Limb (tissue), 2 donors: ENCODE measurements around the gene ABI1.

Source experiments
- DNase-seq, 2 donors: peaks; one replicate each; pipeline ENCODE4 v3.0.0-alpha.2; 2016; ENCODE audit errors: extremely low spot score in 2 of 2

ABI1 gene

DNA sequence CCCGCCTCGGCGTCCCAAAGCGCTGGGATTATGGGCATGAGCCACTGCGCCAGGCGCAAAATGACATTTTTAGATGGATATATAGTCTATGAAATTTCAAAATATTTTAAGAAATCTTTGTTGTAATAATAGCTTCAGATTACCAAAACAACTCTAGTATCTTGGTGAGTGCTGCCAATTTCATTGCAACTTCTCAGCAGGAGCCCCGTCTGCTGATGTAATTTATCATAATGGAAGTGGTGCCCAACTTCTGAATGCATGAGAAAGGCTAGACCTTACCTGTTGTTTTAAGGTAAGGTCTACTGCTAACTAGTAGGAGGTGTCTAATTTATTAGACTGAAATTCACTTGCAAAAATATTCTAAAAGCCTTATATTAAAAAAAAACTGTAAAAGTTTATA, 143.3 kb downstream of the ABI1 start:
- DNase-seq, result no peak

DNA sequence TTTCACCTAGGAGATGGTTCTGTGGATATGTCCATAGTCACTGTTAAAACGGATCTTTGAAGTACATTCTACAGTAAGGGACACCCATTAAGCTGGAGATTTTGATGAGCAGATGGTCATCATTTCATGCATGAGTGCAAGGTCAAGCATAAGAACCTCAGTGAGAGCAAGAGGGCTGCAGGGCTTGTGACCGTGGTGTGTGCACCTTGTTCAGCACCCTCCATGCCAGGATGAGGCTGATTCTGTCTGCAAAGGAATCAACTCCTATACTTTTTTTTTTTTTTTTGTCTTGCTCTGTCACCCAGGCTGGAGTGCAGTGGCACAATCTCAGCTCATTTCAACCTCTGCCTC, 145.6 kb downstream of the ABI1 start:
- DNase-seq, result no peak

DNA sequence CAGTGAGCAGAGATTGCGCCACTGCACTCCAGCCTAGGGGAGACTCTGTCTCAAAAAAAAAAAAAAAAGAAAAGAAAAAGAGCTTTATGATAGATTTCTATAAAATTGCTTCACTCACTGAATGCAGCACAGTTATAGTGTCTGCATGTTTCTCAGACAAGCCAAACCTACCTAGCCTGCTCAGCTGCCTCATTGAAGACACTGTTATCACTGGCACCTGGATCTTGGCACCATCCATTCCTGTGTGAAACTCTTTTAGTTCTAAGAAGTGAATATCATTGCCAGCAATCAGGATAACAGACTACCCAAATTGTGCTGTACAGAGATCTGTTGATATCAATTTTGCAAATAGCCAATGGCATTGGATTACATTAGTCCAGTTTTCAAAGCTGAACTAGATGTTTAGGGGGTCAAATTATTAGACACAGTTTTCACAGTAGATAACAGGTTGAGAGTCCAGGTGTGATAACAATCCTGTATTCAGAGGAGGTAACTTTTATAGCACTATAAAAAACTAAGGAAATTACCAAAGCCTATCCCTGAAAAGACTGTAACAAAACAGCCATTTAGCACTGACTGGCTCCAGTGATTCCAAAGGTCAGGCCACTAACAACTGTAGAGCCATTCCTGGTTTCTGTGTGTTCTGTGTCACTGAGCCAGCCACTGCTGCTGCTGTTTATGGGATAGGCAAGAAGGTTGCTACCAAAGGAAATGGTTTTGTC, 146.2 kb downstream of the ABI1 start:
- DNase-seq, result no peak

DNA sequence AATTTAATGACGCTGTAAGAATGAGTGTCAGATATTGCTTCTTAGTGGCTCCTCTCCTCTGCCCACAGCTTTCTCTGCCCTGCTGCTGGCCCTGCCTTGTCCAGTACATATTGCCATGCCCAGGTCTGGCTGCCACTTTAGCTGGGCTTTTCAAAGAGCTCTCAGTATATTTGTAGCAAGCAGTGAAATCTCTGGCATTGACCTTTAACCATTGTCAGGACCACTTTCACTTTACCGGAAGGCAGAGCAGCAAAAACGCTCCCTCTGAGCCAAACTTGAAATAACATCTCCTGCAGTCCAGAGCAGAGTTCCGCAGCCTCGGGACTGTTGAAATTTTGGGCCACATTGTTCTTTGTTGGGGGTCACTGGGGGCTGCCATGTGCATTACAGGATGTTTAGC, 149.4 kb downstream of the ABI1 start:
- no peak for DNase-seq

DNA sequence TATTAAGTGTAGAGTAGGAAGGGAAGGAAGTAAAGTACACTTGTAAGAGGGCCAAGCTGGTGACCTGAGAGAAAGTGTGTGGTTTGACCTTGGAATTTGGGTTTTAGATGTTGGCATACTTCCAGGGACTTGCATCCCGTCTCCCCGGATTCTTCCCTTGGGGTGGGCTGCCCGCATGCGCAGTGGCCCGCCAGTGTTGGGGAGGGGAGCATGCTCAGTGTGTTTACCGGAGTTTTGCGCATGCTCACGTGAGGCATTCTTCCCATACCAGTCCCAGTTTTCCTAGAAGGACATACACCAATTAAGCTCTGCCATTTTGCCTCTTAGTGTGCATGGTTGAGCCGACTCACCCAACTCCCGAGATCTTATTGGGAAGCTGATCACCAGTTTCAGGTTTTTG, 153.8 kb downstream of the ABI1 start:
- no peak for DNase-seq

DNA sequence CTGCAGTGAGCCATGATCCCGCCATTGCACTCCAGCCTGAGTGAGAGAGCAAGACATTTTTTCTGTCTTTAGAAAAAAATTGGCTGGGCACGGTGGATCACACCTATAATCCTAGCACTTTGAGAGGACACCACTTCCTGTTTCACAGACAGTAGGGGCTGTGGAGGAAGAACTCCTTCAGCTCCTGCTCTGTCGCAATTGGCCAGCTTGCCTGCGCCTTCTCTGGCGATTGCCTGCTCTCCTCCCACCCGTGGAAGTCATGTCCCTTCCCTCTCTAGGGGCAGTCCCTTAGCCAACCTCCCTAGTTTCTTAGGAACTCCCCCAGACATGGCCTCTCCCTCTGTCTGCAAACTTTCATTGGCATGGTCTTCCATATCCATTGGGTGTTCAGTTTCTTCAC, 154.6 kb downstream of the ABI1 start:
- DNase-seq, result no peak

DNA sequence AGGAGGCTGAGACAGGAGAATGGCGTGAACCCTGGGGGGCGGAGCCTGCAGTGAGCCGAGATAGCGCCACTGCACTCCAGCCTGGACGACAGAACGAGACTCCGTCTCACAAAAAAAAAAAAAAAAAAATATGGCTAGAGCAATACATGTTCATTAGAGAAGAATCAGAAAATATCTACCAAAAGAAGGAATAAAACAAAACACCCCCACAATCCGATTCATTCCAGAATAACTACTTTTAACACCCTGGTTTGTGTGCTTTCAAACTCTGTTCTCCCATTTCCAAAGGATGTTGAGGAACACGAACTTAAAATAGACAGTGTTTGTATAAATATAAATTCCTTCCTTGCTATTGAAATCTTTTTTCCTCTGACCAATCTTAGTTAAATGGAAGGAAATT, 156.8 kb downstream of the ABI1 start:
- DNase-seq, result no peak

DNA sequence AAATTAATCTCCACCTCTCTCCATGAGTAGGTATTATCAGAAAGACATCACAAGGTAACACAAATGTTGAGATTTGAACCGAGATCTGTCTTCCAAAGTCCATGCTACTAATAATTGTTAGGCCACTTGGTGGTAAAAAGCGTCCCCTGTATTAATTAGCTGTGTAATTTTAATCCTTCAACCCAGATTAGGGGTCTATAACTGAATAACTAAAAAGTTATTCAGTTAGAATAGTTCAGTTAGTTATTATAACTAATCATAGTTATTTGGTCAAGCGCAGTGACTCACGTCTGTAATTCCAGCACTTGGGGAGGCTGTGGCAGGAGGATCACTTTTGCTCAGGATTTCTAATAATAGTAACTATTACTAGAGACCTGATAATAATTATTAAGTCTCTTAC, 157.7 kb downstream of the ABI1 start:
- DNase-seq, result no peak

DNA sequence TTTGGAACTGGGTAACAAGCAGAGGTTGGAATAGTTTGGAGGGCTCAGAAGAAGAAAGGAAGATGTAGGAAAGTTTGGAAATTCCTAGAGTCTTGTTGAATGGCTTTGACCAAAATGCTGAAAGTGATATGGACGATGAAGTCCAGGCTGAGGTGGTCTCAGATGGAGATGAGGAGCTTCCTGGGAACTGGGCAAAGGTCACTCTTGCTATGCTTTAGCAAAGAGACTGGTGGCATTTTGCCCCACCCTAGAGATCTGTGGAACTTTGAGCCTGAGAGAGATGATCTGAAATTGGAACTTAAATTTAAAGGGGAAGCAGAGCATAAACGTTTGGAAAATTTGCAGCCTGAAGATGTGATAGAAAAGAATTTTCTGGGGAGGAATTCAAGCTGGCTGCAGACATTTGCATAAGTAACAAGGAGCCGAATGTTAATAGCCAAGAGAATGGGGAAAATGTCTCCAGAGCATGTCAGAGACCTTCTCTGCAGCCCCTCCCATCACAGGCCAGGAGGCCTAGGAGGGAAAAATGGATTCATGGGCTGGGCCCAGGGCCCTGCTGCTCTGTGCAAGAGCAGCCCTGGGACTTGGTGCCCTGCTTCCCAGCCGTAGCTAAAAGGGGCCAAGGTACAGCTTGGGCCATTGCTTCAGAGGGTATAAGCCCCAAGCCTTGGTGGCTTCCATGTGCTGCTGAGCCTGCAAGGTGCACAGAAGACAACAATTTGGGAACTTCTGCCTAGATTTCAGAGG, 159.7 kb downstream of the ABI1 start:
- no peak for DNase-seq

DNA sequence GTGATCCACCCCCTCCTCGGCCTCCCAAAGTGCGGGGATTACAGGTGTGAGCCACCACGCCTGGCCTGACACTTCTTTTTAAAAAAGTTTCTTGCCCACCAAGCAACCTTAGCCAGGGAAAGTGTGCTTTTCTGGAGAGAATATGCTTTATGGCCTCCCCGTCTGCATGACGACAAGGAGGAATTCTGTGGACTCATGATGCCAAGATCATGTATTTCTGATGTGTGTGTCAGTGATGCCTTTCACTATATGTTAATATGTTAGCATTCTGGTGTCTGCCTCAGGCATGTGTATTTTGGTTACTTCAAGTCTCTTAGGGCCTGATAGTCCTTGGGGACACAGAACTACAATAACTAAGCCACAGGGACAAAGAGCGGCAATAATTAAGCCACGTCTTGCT, 161.1 kb downstream of the ABI1 start:
- DNase-seq, result no peak

DNA sequence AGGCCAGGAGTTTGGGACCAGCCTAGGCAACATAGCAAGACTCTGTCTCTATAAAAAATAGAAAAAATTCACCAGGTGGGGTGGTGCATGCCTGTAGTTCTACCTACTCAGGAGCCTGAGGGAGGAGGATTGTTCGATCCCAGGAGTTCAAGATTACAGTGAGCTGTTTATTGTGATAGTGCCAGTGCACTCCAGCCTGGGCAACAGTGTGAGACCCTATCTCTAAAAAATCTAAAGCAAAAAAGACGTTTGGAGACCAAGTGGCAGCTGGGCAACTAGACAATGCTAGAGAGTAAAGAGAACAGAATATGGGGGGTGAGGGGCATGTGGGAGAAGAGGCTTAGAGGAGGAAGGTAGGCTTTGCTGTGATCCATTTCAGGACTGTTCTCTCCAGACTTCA, 161.8 kb downstream of the ABI1 start:
- DNase-seq, result no peak

DNA sequence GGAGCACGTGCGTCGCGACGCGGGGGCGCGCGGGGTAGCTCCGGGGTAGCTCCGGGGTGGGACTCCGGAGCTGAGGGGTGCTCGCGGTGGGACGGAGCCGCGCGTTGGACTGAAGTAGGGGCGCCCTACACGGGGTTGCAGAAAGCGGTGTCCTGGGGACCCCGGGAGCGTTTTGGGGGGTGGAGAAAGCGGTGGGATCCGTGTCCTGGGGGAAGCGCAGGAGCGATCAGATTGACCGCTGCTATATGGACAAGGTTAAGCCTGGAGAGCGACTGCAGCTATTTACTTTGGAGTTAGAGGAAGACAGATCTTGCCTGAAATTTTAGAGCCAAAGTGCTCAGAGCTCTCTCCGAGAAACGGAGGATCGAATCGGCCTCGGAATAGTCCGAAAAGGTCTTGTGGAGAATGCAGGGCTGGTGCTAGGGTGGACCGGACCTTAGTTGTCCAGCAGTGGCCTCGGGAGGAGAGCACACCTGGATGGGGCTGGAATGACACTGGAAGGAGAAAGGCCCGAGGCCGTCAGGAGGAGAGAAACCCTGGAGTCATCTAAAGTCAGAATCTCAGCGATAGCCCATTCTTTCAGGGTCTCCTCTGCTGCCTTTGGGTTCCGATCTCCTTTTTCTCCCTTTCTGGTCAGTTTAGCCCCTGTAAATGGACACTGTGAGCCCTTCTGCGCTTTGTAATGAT, 162.7 kb downstream of the ABI1 start:
- no peak for DNase-seq

DNA sequence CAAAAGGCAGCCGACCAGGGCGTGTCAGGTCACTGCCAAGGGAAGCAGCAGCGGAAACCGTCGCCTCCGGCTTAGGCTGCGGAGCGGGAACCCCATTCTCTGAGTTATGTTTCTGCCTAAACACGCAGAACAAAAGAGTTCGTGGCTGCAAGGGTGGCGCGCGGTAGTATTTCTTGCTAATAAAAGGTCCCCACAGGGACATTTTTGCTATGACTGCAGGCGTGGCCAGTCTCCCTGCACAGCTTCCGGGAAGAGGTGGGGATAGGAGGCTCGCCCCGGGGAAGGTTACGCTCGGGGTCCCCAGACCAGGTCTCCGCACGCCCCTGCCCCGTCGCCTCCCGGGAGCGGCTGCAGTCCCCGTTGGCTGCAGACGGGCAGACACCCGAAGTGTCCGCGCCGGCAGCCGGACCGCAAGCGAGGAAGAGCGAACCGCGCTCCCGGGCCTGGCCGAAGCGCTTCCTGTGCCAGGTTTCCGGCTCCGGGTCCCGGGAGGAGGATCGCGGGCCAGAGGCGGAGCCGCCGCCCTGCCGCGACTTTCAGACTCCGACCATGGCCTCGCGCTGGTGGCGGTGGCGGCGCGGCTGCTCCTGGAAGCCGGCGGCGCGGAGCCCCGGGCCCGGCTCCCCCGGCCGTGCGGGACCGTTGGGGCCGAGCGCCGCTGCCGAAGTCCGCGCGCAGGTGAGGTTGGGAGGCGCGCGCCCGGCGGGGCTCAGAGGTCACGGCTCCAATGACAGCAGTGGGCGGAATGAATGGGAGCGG, 163.4 kb downstream of the ABI1 start, which contains the start of gene PDSS1:
Gene PDSS1 (plus strand): TSS at position 539 of the 759 bp plus-strand sequence. CDS start 11 bp downstream, at position 550.
- DNase-seq, result peak; percentile 62 to 86

DNA sequence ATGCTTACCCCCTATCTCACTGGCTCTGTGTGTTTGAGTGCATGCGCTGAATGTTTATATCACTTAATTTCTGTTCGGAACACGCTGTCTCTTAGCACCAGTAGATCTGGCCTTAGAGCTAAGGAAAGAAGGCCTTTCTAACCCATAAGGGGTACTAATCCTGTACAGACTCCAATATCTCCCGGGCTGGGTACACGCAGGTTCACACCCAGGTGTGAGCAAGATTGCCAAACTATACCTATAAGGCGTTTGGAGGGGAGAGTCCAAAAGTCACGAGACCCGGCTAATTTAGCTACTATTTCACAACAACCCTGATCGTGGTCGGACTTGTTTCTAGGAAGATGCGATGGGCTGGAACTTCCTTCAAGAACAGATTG, 164.0 kb downstream of the ABI1 start:
- DNase-seq, result no peak
